Endothelial cell of umbilical vein (primary cell): ENCODE measurements around the gene ATP8A2. TPM values are rescaled to one million over a fixed set of nuclear protein-coding genes. Genes with fewer than 3 reads are reported as not detected.

Experiments used
- BruUV-seq: library from RNA; stranded (reverse); fragments of 400-500 nt; replicated peaks from 2 replicates; lab custom pipeline; 2021; lab: Mats Ljungman, UMichigan
- CTCF ChIA-PET: fragments of 300-600, 350-600 bp; sonication (Branson Sonifier 250); formaldehyde crosslinking; loops from one replicate; lab custom pipeline; 2021; ENCODE audit warnings: antibody characterized with exemption, inconsistent platforms; lab: Charles Lee
- POLR2A ChIA-PET: fragments of 300-600, 350-600 bp; sonication (Branson Sonifier 250); formaldehyde crosslinking; loops from one replicate; lab custom pipeline; 2021; ENCODE audit warnings: antibody characterized with exemption, inconsistent platforms; lab: Charles Lee
- DNase-seq: peaks from one replicate; pipeline ENCODE4 v3.0.0-alpha.2; 2011; ENCODE audit warnings: low read depth, low spot score
- FAIRE-seq: peaks from 2 replicates; lab custom pipeline; 2011; peaks lifted over from hg19 to GRCh38; lab: Jason Lieb, UNC
- H2AFZ ChIP-seq: 2 replicates; pipeline ENCODE4 v1.6.0; 2012; ENCODE audit warnings: low read depth, low read length, control low read depth, inconsistent platforms
- H3K27ac ChIP-seq: 2 replicates; pipeline ENCODE4 v1.5.1; 2011; ENCODE audit warnings: low read depth, mild to moderate bottlenecking, control low read depth, low read length, moderate library complexity; ENCODE audit not compliant: insufficient read depth
- H3K27me3 ChIP-seq, 2 experiments: 2 replicates each; pipeline versions ENCODE4 v1.6.0 to v1.6.1; 2011; ENCODE audit warnings: low read length in 2 of 2, mixed read lengths in 1 of 2; ENCODE audit not compliant: control insufficient read depth in 2 of 2, insufficient read depth in 2 of 2
- H3K36me3 ChIP-seq, 2 experiments: 2 replicates in 1 of 2; 3 replicates in 1 of 2; pipeline ENCODE4 v1.5.1; 2011; ENCODE audit warnings: low read length in 2 of 2, mild to moderate bottlenecking in 1 of 2, moderate library complexity in 1 of 2; ENCODE audit not compliant: control insufficient read depth in 2 of 2, insufficient read depth in 2 of 2; ENCODE audit errors: extremely low read depth in 1 of 2
- H3K4me1 ChIP-seq: 3 replicates; pipeline ENCODE4 v1.5.1; 2011; ENCODE audit warnings: mild to moderate bottlenecking, low read length; ENCODE audit not compliant: control insufficient read depth, insufficient read depth; ENCODE audit errors: extremely low read depth
- H3K4me2 ChIP-seq: 2 replicates; pipeline ENCODE4 v1.6.1; 2011; ENCODE audit warnings: low read length, control low read depth, mixed read lengths; ENCODE audit not compliant: insufficient read depth
- H3K4me3 ChIP-seq, 3 experiments: fragments of 200-600 bp in 1 of 3; sonication (generic), shearing (Covaris generic) in 1 of 3; replicated peaks in 1 of 3; 2 replicates each; pipeline ENCODE4 v1.5.1; 2011 to 2016; ENCODE audit warnings: control low read depth in 3 of 3, low read length in 3 of 3, mild to moderate bottlenecking in 2 of 3, inconsistent platforms in 1 of 3, low read depth in 1 of 3, moderate library complexity in 1 of 3; ENCODE audit not compliant: insufficient read depth in 1 of 3
- H3K79me2 ChIP-seq: 2 replicates; pipeline ENCODE4 v1.6.0; 2012; ENCODE audit warnings: low read length, inconsistent platforms; ENCODE audit not compliant: control insufficient read depth, insufficient read depth
- H3K9ac ChIP-seq: replicated peaks from 2 replicates; pipeline ENCODE3; 2011; ENCODE audit warnings: low read length, control low read depth; ENCODE audit not compliant: insufficient read depth; ENCODE audit errors: extremely low read depth
- H3K9me1 ChIP-seq: replicated peaks from 3 replicates; pipeline ENCODE4 v1.6.0; 2011; ENCODE audit warnings: mild to moderate bottlenecking, low read length; ENCODE audit not compliant: control insufficient read depth, insufficient read depth; ENCODE audit errors: extremely low read depth
- H3K9me3 ChIP-seq: replicated peaks from 2 replicates; pipeline ENCODE4 v1.5.1; 2012; ENCODE audit warnings: low read length, inconsistent platforms; ENCODE audit not compliant: control insufficient read depth, insufficient read depth
- H4K20me1 ChIP-seq: replicated peaks from 2 replicates; pipeline ENCODE3; 2011; ENCODE audit warnings: mild to moderate bottlenecking, low read length; ENCODE audit not compliant: control insufficient read depth, insufficient read depth; ENCODE audit errors: extremely low read depth
- CTCF ChIP-seq, 2 donors: IDR thresholded peaks; 1 replicate in 1 of 2; 2 replicates in 1 of 2; pipeline ENCODE4 v1.5.1; 2011; ENCODE audit warnings: low read length in 2 of 2, mild to moderate bottlenecking in 2 of 2, moderate library complexity in 2 of 2, control low read depth in 1 of 2, inconsistent platforms in 1 of 2, low read depth in 1 of 2; ENCODE audit not compliant: insufficient read depth in 1 of 2; ENCODE audit errors: extremely low read depth in 1 of 2
- EZH2 ChIP-seq: IDR thresholded peaks from 2 replicates; pipeline ENCODE4 v1.6.1; 2012; ENCODE audit warnings: borderline replicate concordance, low read depth, mild to moderate bottlenecking, moderate library complexity, low read length, inconsistent platforms; ENCODE audit not compliant: severe bottlenecking
- FOS ChIP-seq: IDR thresholded peaks from 2 replicates; pipeline ENCODE4 v1.6.1; 2011; ENCODE audit warnings: mild to moderate bottlenecking, low read length, moderate library complexity, borderline replicate concordance; ENCODE audit not compliant: insufficient read depth
- GATA2 ChIP-seq: IDR thresholded peaks from 2 replicates; pipeline ENCODE4 v1.7.0; 2011; ENCODE audit warnings: low read depth, mild to moderate bottlenecking, moderate library complexity, mixed read lengths, low read length; ENCODE audit not compliant: insufficient read length, insufficient read depth
- JUN ChIP-seq: IDR thresholded peaks from 2 replicates; pipeline ENCODE4 v1.6.1; 2011; ENCODE audit warnings: borderline replicate concordance, low read depth; ENCODE audit not compliant: insufficient read length, insufficient read depth
- MAX ChIP-seq: IDR thresholded peaks from 2 replicates; pipeline ENCODE4 v1.6.1; 2011; ENCODE audit not compliant: insufficient read depth, insufficient read length
- MYC ChIP-seq: IDR thresholded peaks from one replicate; pipeline ENCODE4 v1.6.1; 2011; ENCODE audit warnings: mild to moderate bottlenecking, low read depth, low read length
- POLR2A ChIP-seq: IDR thresholded peaks from 2 replicates; pipeline ENCODE4 v1.6.1; 2012; ENCODE audit warnings: low read depth, mild to moderate bottlenecking, control low read depth, low read length
- POLR2AphosphoS5 ChIP-seq: IDR thresholded peaks from 2 replicates; pipeline ENCODE4 v1.6.1; 2012; ENCODE audit warnings: low read depth, mild to moderate bottlenecking, control low read depth, low read length, moderate library complexity; ENCODE audit not compliant: insufficient read depth
- dilution Hi-C: fragments of 300-500 bp; cut with MboI; formaldehyde crosslinking; loops from one replicate; pipeline ENCODE4 v1.15.0; 2019; ENCODE audit warnings: low sequenced_read_pairs; ENCODE audit not compliant: extremely low pct_ligation_motif_present
- intact Hi-C: fragments of 100-400 bp; cut with micrococcal nuclease; formaldehyde crosslinking; loops from one replicate; pipeline ENCODE4 v1.10.0; 2022
- polyA plus RNA-seq, 4 experiments: library from polyadenylated mRNA; depleted of rRNA in 3 of 4; stranded (reverse) in 3 of 4; unstranded in 1 of 4; fragments of >200 nt; gene quantifications; 2 replicates each; pipeline versions ENCODE4 v1.2.1 to v1.2.3, GENCODE V29; 2011 to 2012; ENCODE audit warnings: missing spikeins in 1 of 4
- total RNA-seq: library from RNA; stranded (reverse); gene quantifications from 2 replicates; pipeline ENCODE4 v1.2.3, GENCODE V29; 2021

Gene ATP8A2
- total and polyA plus RNA-seq, 2 donors (not counting 3 experiments of a cell fraction or from before 2014, with no cell fraction given) = 0.11 to 0.49 TPM

DNA sequence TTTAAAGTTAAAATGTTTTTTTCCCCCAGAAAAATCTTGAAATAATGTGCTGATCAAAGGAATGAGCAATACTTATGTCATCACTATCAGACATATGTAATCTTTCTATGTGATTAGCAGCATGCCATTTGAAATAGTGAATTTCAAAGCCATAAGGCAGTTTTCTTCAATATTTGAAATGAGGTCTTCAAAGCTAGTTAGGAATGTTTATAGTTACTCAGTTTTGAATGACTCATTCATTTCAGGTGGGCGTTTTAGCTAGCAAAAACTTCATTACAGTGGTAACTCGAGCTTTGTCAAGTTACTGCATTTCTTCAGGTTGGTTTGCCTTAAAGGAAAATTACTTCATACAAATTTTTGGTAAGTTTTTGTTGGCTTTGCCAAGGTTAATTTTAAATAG is 102.1 kb downstream of the ATP8A2 start:
- H3K9ac ChIP-seq = no peak overlapping the region
- H3K36me3 ChIP-seq = no peaks in the 10 kb centered on the region
- no peaks in the 10 kb centered on the region for H3K9me1 ChIP-seq
- no peaks in the 10 kb centered on the region for H3K9me3 ChIP-seq
- no peak for TF ChIP-seq GATA2
- TF ChIP-seq MYC = no peak
- TF ChIP-seq JUN = no peak
- no peak for TF ChIP-seq FOS
- no peak for TF ChIP-seq MAX
- no peak for TF ChIP-seq CTCF (IDR thresholded peaks at IDR 0.05; ENCODE audit: extremely low read depth in 1 of 2, insufficient read depth in 1 of 2, low read depth in 1 of 2, low read length in 2 of 2)
- no peak for TF ChIP-seq POLR2A
- no peak for TF ChIP-seq POLR2AphosphoS5
- TF ChIP-seq EZH2 = no peak
- ChIA-PET CTCF (no interaction called here), POLR2A (no interaction called here)
- no peaks in the 10 kb centered on the region for H4K20me1 ChIP-seq
- no peaks in the 10 kb centered on the region for H3K79me2 ChIP-seq
- H3K27me3 ChIP-seq = peaks cover 4 to 11% of the 10 kb centered on the region in 2 experiments
- FAIRE-seq (no peak), DNase-seq (no peak)
- intact Hi-C loops = no loop called here
- no peak overlapping the region for H2AFZ ChIP-seq
- H3K27ac ChIP-seq = no peak overlapping the region
- H3K4me1 ChIP-seq = no peaks in the 10 kb centered on the region
- dilution Hi-C loops = no loop called here
- no peak overlapping the region for H3K4me2 ChIP-seq
- no peak overlapping the region for H3K4me3 ChIP-seq
- no TSS peak for BruUV-seq
